ENCODE measurements around the gene SLC13A4.
A peak's percentile ranks its signal among the peaks of the same experiment; 100 is the strongest.

Gene SLC13A4

DNA sequence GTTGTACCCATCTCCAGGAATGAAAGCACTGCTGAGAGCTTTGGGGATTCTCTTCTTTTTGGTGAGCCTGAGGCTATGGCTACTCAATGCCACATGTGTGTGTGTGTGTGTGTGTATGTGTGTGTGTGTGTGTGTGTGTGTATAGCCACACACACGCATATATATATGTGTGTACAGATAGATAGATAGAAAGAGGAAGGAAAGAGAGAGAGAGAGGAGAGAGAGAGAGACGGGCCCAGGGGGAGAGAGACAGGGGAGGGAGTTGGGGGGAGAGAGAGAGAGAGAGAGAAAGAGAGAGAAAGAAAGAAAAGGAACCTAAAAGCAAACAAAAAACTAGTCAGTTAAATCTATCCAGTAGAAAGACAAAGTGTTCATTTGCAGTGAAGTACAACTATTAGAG is 8.3 kb downstream of the SLC13A4 start:
- DNase-seq (ENCODE audit: low read depth, low spot score) = no peak

DNA sequence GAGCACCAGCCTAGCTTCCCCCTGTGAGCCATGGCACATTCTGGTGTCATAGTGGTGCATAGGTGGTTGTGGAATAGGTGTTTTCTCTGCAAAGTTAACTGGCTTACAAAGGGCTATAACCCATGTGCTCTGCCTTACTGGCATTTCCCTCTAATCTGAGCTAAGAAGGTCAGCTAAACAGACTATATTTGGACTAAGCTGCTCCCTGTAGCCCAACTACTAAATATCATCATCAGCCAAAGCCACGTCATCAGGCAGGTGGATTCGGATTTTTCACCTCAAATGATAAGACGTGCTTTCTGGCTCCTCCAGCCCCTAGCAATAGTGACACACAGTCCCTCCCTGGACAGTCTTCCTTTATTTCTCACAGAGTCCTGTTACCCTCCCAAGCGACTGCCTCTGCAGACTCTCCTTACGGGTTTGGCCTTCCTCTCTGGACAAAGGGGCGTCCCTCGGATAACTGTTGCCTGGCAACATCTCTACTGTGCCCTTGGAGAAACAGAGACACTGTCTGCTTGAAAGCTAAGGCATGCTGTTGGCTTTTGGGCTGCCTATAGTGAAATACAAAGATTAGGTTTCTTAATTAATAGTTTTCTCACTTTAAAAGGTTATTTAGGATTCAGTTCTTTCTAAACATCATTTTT is 9.1 kb downstream of the SLC13A4 start:
- no peak for DNase-seq (ENCODE audit: low read depth, low spot score)

GRCh38 chr7:135718219-135718618 is 9.8 kb downstream of the SLC13A4 start:
- no peak for DNase-seq (ENCODE audit: low read depth, low spot score)

DNA sequence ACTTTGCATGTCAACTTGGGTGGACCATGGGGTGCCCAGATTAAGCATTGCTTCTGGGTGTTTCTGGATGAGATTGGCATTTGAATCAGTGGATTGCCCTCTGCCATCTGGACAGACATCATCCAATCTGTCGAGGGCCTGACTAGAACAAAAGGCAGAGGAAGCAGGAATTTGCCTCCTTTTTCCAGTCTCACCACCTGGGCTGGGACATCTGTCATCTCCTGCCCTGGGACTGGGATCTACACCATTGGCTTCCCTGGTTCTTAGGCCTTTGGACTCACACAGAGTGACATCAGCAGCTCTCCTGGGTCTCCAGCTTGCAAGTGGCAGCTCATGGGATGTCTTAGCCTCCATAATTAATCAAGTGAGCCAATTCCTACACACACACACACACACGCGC is 10.3 kb downstream of the SLC13A4 start:
- DNase-seq (ENCODE audit: low read depth, low spot score) = no peak

- peak; percentile 88 for DNase-seq (ENCODE audit: low read depth, low spot score)
Measured at GRCh38 chr7:135716677-135717238, 11.2 kb downstream of the SLC13A4 start.

DNA sequence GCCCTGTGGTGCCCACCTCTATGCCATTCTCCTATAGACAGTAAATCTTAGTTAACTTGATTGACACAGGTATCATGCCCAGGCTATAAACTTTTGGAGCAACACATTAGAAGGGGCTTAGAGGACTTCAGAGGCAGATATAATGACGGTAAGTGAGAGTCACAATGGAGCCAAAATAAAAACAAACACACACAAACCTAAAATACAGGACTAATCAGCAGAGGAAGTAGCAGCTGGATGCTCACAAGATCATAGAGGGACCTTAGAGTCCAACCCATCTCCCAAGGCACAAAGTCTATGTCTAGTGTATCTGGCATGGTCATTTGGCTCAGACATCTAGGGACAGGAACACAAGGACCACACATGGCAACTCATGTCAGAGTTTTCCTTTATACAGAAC is 12.3 kb downstream of the SLC13A4 start:
- no peak for DNase-seq (ENCODE audit: low read depth, low spot score)

- no peak for DNase-seq (ENCODE audit: low read depth, low spot score)
Measured at GRCh38 chr7:135715055-135715522, 12.9 kb downstream of the SLC13A4 start.

GRCh38 chr7:135714534-135715009 is 13.4 kb downstream of the SLC13A4 start:
- peak; percentile 71 for DNase-seq (ENCODE audit: low read depth, low spot score)

DNA sequence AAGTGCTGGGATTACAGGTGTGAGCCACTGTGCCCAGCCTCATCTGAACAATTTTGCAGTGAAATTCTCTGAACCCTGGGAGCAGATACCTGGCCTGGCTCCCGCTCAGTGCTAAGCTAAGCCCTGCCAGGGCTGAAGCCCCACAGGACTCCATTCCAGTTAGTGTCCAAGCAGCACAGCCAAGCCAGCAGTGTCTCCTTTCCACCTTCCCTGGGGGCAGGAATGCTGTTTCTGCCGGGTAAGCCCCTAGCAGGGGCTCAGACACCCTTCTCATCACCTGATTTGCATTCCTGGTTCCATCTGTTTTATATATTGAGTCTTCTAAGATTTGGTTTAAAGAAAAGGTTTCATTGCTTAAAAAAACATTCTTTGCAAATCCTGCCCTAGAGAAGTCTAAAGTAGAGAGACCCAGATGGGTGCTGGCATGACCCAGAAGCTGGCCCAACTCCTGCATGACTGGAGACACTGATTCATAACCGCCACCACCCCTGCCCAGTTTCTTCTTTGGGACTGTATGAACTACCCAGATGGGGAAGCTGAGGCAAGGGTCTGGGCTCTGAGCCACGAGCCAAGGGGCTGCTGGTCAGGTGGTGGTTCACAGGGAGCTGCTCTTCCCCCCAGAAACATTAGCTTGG is 14.0 kb downstream of the SLC13A4 start:
- no peak for DNase-seq (ENCODE audit: low read depth, low spot score)

DNA sequence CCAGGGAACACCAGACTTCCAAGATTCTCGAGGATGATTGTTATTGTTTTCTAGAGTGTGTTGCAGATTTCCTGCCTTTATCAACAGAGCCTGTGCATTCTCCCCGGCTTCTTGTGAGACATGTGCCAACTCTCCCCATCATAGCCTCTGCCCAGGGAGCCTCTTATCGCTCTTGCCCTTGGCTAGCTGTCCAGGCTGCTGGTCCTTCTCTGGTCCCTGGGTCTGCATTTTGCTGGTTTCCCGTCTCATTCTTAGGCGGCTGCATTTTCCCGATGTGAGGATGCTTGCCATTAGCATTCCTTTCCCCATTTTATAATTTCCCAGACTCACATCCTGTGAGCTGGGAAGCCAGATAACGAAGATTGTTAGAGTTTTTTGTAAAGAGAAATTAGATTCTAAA is 15.2 kb downstream of the SLC13A4 start:
- DNase-seq (ENCODE audit: low read depth, low spot score) = peak; percentile 26

- DNase-seq (ENCODE audit: low read depth, low spot score) = no peak
Measured at GRCh38 chr7:135712182-135712782, 15.7 kb downstream of the SLC13A4 start.

DNA sequence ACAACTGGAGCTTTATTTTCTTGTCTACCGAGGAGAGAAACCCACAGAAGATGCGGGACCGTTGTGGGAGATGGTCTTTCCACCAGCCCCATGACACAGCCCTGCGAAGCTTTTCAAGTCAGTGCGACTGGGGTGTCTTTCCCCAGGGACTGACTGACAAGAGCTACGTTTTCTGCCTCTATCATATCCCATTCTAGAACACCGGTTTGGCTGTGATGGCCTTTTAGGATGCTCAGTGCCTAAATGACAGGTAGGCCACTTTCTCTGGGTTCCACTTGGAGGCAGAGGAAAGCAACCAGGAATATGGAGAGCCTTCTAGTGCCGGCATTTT is 16.9 kb downstream of the SLC13A4 start:
- DNase-seq (ENCODE audit: low read depth, low spot score) = no peak

DNA sequence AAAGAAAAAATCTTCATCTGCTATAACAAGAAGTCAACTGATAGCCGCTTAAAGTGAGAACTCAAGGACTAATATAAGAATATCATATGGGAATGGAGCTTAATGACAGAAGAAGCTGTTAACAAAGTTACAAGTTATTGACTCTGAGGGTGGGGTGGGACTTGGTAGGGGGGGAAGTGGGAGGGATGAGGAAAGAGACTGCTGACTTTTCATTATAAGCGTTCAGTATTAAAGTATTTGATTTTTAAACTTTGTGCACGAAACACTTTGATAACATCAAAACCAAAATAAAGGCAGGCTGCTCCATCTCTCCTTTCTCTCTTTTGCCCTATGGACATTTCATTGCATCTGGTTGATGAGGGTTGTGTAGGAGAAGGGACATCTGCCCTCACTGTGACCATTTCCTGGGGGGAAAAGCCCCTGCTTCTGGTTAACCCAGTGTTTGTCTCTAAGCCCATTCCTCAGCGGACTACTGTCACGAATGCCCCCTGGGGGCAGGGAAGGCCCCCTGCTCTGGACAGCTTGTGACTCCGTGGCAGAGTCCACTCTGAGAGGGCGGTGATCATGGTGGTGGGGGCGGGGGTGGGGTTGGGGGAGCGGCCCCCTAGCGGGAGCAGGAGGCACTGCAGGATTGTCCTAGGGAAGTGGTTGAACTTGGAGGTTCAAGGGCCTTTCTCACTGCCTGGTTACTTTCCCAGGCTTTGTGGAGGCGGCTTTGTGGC is 17.4 kb downstream of the SLC13A4 start:
- DNase-seq (ENCODE audit: low read depth, low spot score) = no peak

DNA sequence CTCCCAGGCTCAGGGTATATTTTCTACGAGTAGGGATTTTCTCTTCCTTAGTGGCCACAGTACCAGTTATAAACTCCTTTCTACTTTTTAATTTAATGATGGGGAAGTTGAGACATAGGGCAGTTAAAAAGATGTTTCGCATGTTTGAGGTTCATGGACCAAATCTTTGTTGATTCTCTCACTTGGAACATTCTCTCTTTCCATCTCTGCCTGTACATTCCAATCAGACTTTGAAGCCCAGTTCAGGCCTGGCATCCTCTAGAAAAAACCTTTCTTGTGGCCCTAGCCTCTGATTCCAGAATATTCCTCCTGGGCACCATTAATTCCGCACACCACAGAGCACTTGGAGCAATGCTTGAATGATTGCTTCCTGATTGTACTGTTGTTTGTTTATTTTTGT is 18.5 kb downstream of the SLC13A4 start:
- DNase-seq (ENCODE audit: low read depth, low spot score) = peak; percentile 62

- no peak for DNase-seq (ENCODE audit: low read depth, low spot score)
Measured at GRCh38 chr7:135708041-135708440, 19.9 kb downstream of the SLC13A4 start.

DNA sequence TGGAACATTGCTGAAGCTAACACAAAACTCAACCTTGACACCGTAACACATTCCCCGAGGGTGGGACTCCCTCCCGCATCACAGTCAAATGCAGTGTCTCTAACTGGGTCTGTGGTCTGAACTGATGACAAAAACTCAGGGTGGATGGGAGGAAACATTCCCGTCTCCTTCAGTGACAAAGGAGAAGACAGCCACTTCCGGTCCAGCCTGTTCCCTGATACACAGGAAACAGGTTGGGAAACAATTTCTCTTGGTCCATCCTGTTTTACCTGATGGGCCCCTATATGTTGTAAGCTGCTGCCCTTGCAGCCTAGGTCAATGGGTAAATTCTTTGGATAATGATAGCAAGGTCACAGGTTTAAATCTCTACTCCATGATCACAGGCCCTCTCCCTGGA is 20.4 kb downstream of the SLC13A4 start:
- no peak for DNase-seq (ENCODE audit: low read depth, low spot score)

DNA sequence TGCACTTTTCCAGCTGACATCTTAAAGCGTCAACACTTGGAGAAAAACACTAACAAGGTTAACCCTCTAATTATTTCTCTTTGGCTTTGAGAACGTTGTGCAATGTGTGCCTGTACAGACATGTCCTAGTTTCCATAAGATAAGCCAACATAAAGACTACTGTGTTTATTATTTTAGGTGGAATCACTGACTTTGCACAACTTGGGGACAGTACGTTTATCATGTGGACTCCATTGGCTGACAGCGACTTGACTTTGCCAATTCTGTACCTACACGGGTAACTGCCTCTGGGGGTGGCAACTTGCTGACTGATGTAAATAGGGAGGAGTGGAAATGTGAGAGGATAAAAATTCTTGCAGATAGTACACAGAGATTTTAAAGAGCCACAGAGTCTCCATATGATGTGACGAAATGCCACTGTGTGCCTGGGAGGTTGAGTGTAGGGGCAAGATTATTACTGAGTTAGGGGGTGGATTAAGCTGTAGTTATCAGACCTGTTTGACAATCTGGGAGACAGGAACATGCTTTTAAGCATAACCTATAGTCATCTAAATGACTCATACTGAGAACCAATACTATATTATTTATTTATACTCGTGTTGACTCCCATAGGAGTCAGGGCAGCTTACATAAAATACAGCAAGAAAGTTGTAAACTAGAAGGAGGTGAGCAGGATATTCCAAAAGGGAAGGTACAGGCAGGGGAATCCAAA is 21.0 kb downstream of the SLC13A4 start:
- no peak for DNase-seq (ENCODE audit: low read depth, low spot score)

- no peak for DNase-seq (ENCODE audit: low read depth, low spot score)
Measured at GRCh38 chr7:135706038-135706742, 21.8 kb downstream of the SLC13A4 start.

- no peak for DNase-seq (ENCODE audit: low read depth, low spot score)
Measured at GRCh38 chr7:135704698-135705097, 23.3 kb downstream of the SLC13A4 start.

DNA sequence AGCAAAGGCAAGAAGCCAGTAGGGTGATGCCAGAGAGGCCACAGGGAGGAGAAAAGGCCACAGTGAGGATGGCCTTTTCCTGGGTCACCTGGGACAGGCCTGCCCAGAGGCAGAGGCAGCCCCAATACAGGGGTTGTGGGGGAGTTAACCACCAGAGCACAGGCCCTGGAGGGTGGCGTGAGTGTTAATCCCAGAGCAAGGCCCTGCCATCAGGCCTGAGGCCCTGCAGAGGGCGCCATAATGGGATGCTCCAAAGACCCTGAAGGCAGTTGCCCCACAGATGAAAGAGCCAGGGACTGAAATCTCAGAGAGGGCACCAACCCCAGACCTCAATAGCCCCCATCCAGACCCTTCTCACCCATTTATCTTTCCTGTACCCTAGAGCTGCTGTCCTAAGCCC is 23.9 kb downstream of the SLC13A4 start:
- DNase-seq (ENCODE audit: low read depth, low spot score) = no peak
